PFSK-1 (cell line): Measurements from ENCODE around the gene ARL3.

Experiments
- FOXP2 ChIP-seq: optimal IDR thresholded peaks from 2 replicates; pipeline ENCODE3; 2011; ENCODE audit warnings: borderline replicate concordance, control low read depth, inconsistent platforms; ENCODE audit not compliant: insufficient read depth; ENCODE audit errors: extremely low read length, extremely low read depth
- POLR2AphosphoS5 ChIP-seq: IDR thresholded peaks from 2 replicates; pipeline ENCODE4 v1.6.1; 2012; ENCODE audit warnings: low read depth, mild to moderate bottlenecking, control low read depth, low read length, moderate library complexity
- SIN3A ChIP-seq: IDR thresholded peaks from 2 replicates; pipeline ENCODE4 v1.6.1; 2012; ENCODE audit warnings: mild to moderate bottlenecking, low read length, moderate library complexity, borderline replicate concordance; ENCODE audit not compliant: insufficient read depth
- TAF1 ChIP-seq: IDR thresholded peaks from 2 replicates; pipeline ENCODE4 v1.6.1; 2012; ENCODE audit warnings: low read length, control low read depth, borderline replicate concordance; ENCODE audit not compliant: insufficient read depth
- TF ChIP-seq, protein P1 (sequence below), 2 experiments: IDR thresholded peaks; 2 replicates each; pipeline versions ENCODE4 v1.6.1 to v1.8.0; 2011 to 2012; ENCODE audit warnings: low read depth in 2 of 2, low read length in 2 of 2, control low read depth in 1 of 2, inconsistent platforms in 1 of 2, mild to moderate bottlenecking in 1 of 2, moderate library complexity in 1 of 2; ENCODE audit not compliant: insufficient read depth in 1 of 2

ARL3 gene

DNA sequence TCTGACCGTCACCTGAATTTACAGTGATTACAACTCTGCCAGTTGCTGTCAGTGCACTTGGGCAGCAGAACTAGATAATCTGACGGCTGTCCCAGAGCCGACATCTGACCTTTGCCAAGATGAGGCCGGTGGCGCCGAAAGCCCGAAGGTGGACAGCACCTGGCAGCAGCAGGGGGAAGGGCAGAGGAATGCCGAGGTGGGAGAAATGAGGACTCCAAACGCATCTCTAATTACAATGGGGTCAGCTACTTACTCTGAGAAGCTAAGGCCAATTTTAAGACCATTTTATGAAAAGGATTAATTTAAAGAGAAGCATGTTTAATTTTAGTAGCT, 36.2 kb downstream of the ARL3 start:
- TF ChIP-seq FOXP2, result no peak
- no peak for TF ChIP-seq SIN3A
- TF ChIP-seq, protein P1, sequence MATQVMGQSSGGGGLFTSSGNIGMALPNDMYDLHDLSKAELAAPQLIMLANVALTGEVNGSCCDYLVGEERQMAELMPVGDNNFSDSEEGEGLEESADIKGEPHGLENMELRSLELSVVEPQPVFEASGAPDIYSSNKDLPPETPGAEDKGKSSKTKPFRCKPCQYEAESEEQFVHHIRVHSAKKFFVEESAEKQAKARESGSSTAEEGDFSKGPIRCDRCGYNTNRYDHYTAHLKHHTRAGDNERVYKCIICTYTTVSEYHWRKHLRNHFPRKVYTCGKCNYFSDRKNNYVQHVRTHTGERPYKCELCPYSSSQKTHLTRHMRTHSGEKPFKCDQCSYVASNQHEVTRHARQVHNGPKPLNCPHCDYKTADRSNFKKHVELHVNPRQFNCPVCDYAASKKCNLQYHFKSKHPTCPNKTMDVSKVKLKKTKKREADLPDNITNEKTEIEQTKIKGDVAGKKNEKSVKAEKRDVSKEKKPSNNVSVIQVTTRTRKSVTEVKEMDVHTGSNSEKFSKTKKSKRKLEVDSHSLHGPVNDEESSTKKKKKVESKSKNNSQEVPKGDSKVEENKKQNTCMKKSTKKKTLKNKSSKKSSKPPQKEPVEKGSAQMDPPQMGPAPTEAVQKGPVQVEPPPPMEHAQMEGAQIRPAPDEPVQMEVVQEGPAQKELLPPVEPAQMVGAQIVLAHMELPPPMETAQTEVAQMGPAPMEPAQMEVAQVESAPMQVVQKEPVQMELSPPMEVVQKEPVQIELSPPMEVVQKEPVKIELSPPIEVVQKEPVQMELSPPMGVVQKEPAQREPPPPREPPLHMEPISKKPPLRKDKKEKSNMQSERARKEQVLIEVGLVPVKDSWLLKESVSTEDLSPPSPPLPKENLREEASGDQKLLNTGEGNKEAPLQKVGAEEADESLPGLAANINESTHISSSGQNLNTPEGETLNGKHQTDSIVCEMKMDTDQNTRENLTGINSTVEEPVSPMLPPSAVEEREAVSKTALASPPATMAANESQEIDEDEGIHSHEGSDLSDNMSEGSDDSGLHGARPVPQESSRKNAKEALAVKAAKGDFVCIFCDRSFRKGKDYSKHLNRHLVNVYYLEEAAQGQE (IDR thresholded peaks at IDR 0.05; ENCODE audit: insufficient read depth in 1 of 2, low read depth in 2 of 2, low read length in 2 of 2), result no peak
- no peak for TF ChIP-seq POLR2AphosphoS5
- TF ChIP-seq TAF1, result no peak

DNA sequence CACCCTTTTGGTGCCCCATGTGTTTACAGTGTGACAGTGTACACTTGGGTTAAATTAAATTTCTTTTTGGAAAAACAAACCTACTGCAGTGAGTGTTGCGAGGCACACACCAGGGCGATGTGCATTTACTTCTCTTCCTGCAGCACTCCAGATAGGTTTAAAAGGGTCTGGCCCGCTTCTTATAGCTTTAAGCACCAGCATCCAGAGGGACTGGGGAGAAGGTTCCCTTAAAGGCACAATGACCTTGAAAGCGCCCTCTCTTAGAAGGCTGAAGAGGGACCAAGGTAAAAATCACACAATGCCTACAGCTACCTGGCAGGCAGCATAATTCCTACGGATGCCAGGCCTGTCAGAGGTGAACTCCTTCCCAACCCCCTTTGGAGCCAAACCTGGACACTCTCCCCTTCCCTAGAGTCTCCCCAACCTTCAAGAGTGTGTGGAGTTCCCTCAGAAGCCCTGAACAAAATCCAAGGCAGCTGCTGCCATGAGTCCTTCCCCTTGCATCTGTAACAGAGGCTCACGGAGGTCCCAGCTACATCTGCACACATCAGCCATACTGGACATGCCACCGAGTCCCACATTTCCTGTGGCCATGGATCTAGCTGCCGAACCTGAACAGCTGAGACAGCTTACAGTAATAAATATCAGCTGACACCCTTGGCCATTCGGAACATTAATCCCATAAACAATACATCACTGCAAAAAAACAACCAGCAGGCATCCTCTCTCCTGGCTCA, 36.7 kb downstream of the ARL3 start:
- no peak for TF ChIP-seq TAF1
- no peak for TF ChIP-seq FOXP2
- TF ChIP-seq, protein P1 (IDR thresholded peaks at IDR 0.05; ENCODE audit: insufficient read depth in 1 of 2, low read depth in 2 of 2, low read length in 2 of 2), result no peak
- TF ChIP-seq SIN3A, result no peak
- no peak for TF ChIP-seq POLR2AphosphoS5

DNA sequence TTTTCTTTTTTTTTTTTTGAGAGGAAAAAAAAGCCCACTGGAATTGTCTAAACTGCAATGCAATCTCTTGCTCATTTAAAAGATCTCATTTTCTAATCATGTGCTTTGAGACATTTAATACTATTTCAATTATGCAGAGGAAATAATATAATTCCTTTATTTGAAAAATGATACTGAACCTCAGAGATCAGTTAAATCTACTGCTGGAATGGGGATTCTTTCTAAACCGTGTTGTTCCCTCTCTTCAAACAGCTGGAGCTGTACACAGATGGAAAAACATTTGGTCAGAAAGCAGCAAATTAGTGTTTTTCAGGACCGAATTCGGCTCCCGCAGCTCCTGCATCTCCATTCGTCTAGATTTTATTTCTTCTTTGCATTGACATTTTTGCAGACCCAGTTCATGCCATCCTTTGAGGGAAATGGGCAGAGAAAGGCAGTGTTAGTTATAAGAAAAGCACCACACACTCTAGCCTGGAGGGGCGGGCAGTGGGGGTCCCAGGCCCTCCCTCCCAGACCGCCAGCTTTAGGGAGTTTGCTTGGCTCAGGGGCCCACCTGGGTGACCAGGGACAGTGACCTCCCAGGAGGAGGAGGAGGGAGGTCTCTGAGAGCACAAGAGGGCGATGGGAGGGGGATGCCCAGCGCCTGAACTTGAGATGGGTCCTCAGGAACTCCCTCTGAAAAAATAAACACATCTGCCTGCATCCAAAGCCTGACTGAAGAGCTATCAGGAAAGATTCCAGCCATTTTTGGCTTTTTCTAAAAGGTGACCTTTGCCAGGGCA, 37.5 kb downstream of the ARL3 start:
- TF ChIP-seq, protein P1 (IDR thresholded peaks at IDR 0.05; ENCODE audit: insufficient read depth in 1 of 2, low read depth in 2 of 2, low read length in 2 of 2), result no peak
- TF ChIP-seq TAF1, result no peak
- no peak for TF ChIP-seq FOXP2
- no peak for TF ChIP-seq SIN3A
- TF ChIP-seq POLR2AphosphoS5, result no peak

DNA sequence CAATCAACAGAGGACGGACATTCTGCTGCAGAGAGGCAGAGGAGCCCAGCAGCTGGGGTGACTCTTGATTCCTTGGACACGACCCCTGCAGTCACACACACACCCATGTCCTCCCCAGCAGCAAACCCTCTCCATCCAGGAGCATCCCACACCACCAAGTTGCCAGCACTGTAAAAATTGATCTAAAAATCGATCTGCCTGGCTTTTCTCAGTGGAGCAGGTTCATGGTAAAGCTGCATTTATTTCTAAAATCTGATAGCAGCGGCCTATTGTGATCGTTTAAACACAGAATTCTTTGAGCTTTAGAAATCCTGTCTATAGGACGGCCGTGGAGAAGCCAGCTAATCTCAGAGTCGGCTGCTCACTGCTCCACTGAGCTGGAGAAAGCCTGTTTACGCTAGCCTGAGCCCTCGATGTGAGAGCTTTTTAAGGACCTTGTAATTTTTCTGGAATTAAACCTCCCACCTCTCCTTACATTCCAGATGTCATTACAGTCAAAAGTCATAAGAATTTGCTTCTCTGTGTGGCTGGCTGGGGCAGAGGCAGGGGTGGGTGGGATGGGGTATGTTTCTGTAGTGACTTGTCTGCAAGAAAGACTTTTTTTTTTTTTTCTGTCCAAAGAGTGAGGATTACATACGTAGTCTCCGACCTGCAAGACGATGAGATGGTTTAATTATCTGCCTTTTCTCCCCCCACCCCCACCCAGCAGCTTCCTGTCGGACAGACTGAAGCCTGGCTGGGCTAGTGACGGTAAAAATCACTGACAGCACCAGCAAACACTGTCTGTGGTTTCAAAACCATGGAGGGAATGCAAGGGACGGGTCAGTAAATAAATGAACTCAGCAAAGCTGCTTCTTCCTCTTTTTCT, 38.3 kb downstream of the ARL3 start:
- TF ChIP-seq FOXP2, result no peak
- TF ChIP-seq, protein P1 (IDR thresholded peaks at IDR 0.05; ENCODE audit: insufficient read depth in 1 of 2, low read depth in 2 of 2, low read length in 2 of 2), result no peak
- no peak for TF ChIP-seq POLR2AphosphoS5
- no peak for TF ChIP-seq TAF1
- TF ChIP-seq SIN3A, result no peak
